GM18907 (cell line): Measurements from ENCODE around the gene INTS11.
"Not testable (repeated sequence)": the region's sequence is repeated elsewhere in the genome, so short reads cannot be mapped to it uniquely, and the experiment has no call there.

Source experiments
- ATAC-seq: cut with Tn5 transposase; IDR thresholded peaks from one replicate; pipeline ENCODE4 v1.9.1; 2021; ENCODE audit warnings: mild to moderate bottlenecking, moderate library complexity; ENCODE audit not compliant: unreplicated experiment

INTS11 gene

GRCh38 chr1:1324524-1325287, at the start of gene INTS11, which contains the start of gene CPTP:
TSS of gene INTS11 (minus strand) at chr1:1324660. CDS start at chr1:1324608, 52 bp downstream.
TSS of gene CPTP (plus strand) at chr1:1324802. CDS start at chr1:1326911, 2,109 bp downstream.
- peak; percentile 47 for ATAC-seq

GRCh38 chr1:1373815-1374588, 49.5 kb upstream of the INTS11 start:
- ATAC-seq: no peak

- no peak for ATAC-seq
Measured at GRCh38 chr1:1373051-1373814, 48.8 kb upstream of the INTS11 start.

- no peak for ATAC-seq
Measured at GRCh38 chr1:1371746-1372711, 47.6 kb upstream of the INTS11 start.

- no peak for ATAC-seq
Measured at GRCh38 chr1:1371364-1371745, 46.9 kb upstream of the INTS11 start.

- no peak for ATAC-seq
Measured at GRCh38 chr1:1370771-1371300, 46.4 kb upstream of the INTS11 start.

GRCh38 chr1:1370094-1370493, 45.6 kb upstream of the INTS11 start:
- not testable (repeated sequence) for ATAC-seq

GRCh38 chr1:1367315-1367714, 42.9 kb upstream of the INTS11 start:
- ATAC-seq: no peak

GRCh38 chr1:1366699-1367066, 42.2 kb upstream of the INTS11 start:
- ATAC-seq: no peak

- ATAC-seq: no peak
Measured at GRCh38 chr1:1365875-1366698, 41.6 kb upstream of the INTS11 start.

GRCh38 chr1:1364266-1364665, 39.8 kb upstream of the INTS11 start:
- ATAC-seq: no peak

GRCh38 chr1:1361982-1362423, 37.5 kb upstream of the INTS11 start:
- no peak for ATAC-seq

- no peak for ATAC-seq
Measured at GRCh38 chr1:1361233-1361981, 36.9 kb upstream of the INTS11 start.

GRCh38 chr1:1360506-1361169, 36.2 kb upstream of the INTS11 start:
- no peak for ATAC-seq

- ATAC-seq: no peak
Measured at GRCh38 chr1:1359664-1360468, 35.4 kb upstream of the INTS11 start.

- ATAC-seq: no peak
Measured at GRCh38 chr1:1359308-1359663, 34.8 kb upstream of the INTS11 start.
